GM12891 (cell line): ENCODE results near the gene TAF9B.

Experiments
- POLR2A ChIP-seq: IDR thresholded peaks from 2 replicates; pipeline ENCODE4 v1.6.1; 2011; ENCODE audit warnings: low read depth, low read length, control low read depth
- POLR2AphosphoS5 ChIP-seq: IDR thresholded peaks from 2 replicates; pipeline ENCODE4 v1.6.1; 2011; ENCODE audit warnings: low read depth, low read length, control low read depth
- SPI1 ChIP-seq: IDR thresholded peaks from 2 replicates; pipeline ENCODE4 v1.6.1; 2011; ENCODE audit warnings: low read depth, low read length, control low read depth

GRCh38 chrX:78109458-78109857 lies 30.0 kb downstream of the TAF9B start:
- TF ChIP-seq POLR2A (no peak), SPI1 (no peak), POLR2AphosphoS5 (no peak)
